Measurements from ENCODE around the gene SSBP3. TPM values are rescaled to one million over a fixed set of nuclear protein-coding genes. Genes with fewer than 3 reads are reported as not detected.
A peak's percentile ranks its signal among the peaks of the same experiment; 100 is the strongest.

SSBP3 gene
- total and polyA plus RNA-seq, 2 of the 13 experiments (the other 11 are each of a cell fraction or from before 2014, with no cell fraction given): 8.5 to 17.6 TPM

- 0 out of 2 replicates have a peak, but pooled peaks have one; percentile 24 for TF ChIP-seq E2F5 (CRISPR knock-in tag; conservative IDR thresholded peaks at IDR 0.05)
- TF ChIP-seq ZNF720 (CRISPR knock-in tag; IDR thresholded peaks at IDR 0.05): no peak
- TF ChIP-seq PPARG (CRISPR knock-in tag; conservative IDR thresholded peaks at IDR 0.05): 0 out of 2 replicates have a peak, but pooled peaks have one; percentile 12
- TF ChIP-seq ZNF274 (CRISPR knock-in tag; IDR thresholded peaks at IDR 0.05): no peak
- TF ChIP-seq REXO4 (CRISPR knock-in tag; IDR thresholded peaks at IDR 0.05; ENCODE audit: borderline replicate concordance): no peak
- TF ChIP-seq ZC3H13 (CRISPR knock-in tag; IDR thresholded peaks at IDR 0.05): no peak; the same call in 1 of the 2 replicates
- no peak for TF ChIP-seq FOXK2 (IDR thresholded peaks at IDR 0.05)
- no peak for TF ChIP-seq SKI (IDR thresholded peaks at IDR 0.05; ENCODE audit: partially characterized antibody)
- TF ChIP-seq GABPB1 (CRISPR knock-in tag; IDR thresholded peaks at IDR 0.05): peak; percentile 33; the same call in 1 of the 2 replicates
- no peak for TF ChIP-seq FOXC1 (CRISPR knock-in tag; IDR thresholded peaks at IDR 0.05; ENCODE audit: borderline replicate concordance)
- TF ChIP-seq ZNF740 (CRISPR knock-in tag; IDR thresholded peaks at IDR 0.05): no peak
- 0 out of 2 replicates have a peak, but pooled peaks have one; percentile 15 for TF ChIP-seq STAG1 (CRISPR knock-in tag; IDR thresholded peaks at IDR 0.05)
- peak; percentile 40; the same call in 1 of the 2 replicates for TF ChIP-seq POLR2AphosphoS5 (IDR thresholded peaks at IDR 0.05; ENCODE audit: low read depth, low read length)
- no peak for TF ChIP-seq EP300 (IDR thresholded peaks at IDR 0.05; ENCODE audit: low read depth in 2 of 2, low read length in 2 of 2)
- no peak for TF ChIP-seq EP300 (CRISPR knock-in tag; IDR thresholded peaks at IDR 0.05; ENCODE audit: borderline replicate concordance)
- TF ChIP-seq SNAPC4 (CRISPR knock-in tag; IDR thresholded peaks at IDR 0.05): no peak
- no peak for TF ChIP-seq FOXK1 (CRISPR knock-in tag; IDR thresholded peaks at IDR 0.05; ENCODE audit: borderline replicate concordance, low read depth)
- peak; percentile 43 for TF ChIP-seq KDM2A (CRISPR knock-in tag; IDR thresholded peaks at IDR 0.05; ENCODE audit: borderline replicate concordance, low read depth)
- no peak for TF ChIP-seq PRPF4 (IDR thresholded peaks at IDR 0.05; ENCODE audit: low read depth, low read length, poor library complexity, severe bottlenecking)
- TF ChIP-seq PLSCR1 (CRISPR knock-in tag; IDR thresholded peaks at IDR 0.05; ENCODE audit: borderline replicate concordance): no peak
- no peak for TF ChIP-seq RARA (CRISPR knock-in tag; IDR thresholded peaks at IDR 0.05)
- no peak for TF ChIP-seq ZNF878 (CRISPR knock-in tag; IDR thresholded peaks at IDR 0.05)
- no peak for TF ChIP-seq ISX (CRISPR knock-in tag; conservative IDR thresholded peaks at IDR 0.05)
Measured at GRCh38 chr1:54355931-54356679, 50.1 kb downstream of the SSBP3 start (continued).
